ENCODE data around the gene FIGNL1.

Gene FIGNL1

DNA sequence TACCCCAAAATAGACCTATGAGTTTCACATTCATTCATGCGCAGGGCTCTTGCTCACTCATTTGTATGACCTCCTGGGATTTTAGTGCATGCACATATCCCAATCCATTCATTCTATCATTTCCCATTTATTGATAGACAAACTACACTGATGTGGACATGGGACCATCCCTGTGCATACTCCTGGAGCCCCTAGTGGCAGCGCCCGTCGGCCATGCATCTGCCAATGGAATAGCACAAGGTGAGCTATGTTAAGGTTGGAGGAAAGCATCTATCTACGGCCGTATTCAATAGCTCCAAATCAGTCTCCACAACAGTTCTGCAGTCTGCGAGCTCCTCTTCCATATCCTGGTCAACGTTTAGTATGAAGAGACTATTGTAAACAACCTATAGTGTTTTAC, 31.7 kb upstream of the FIGNL1 start:
- Histone ChIP-seq H3K4me3 (ENCODE audit: low read depth, low read length) (no peak overlapping the region), H3K27me3 (ENCODE audit: control insufficient read depth, insufficient read depth, low read length) (no peaks in the 10 kb centered on the region), H3K9ac (ENCODE audit: low read depth, low read length) (no peak overlapping the region), H3K27ac (ENCODE audit: low read depth, low read length) (no peak overlapping the region), H3K36me3 (ENCODE audit: control insufficient read depth, insufficient read depth, low read length) (no peaks in the 10 kb centered on the region), H3K4me1 (ENCODE audit: control insufficient read depth, insufficient read depth, low read length) (no peaks in the 10 kb centered on the region), H3K9me3 (ENCODE audit: control insufficient read depth, insufficient read depth, low read length) (peaks cover 11% of the 10 kb centered on the region; the same call in 1 of the 2 replicates)

DNA sequence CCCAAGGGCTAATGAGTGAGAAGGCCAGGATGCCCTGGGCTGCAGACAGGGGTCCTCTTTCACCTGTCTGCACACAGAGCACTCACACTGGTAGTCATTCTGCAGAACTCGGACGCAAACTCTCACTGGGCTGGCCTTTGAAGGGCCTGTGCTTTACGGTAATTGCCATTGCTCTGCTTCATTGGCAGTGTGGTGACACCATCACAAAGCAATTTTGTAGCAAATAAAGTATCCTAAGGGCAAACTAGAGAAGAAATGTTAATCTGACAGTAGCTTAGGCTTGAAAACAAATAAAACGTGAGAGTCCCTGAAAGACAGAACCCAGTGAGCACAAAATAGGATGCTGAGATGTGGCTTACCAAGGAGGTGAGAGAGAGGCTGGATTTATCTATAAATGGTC, 30.6 kb upstream of the FIGNL1 start:
- no peak overlapping the region for H3K27ac ChIP-seq (ENCODE audit: low read depth, low read length)
- H3K9me3 ChIP-seq (ENCODE audit: control insufficient read depth, insufficient read depth, low read length): peaks cover 7% of the 10 kb centered on the region; the same call in 1 of the 2 replicates
- no peak overlapping the region for H3K4me3 ChIP-seq (ENCODE audit: low read depth, low read length)
- no peaks in the 10 kb centered on the region for H3K27me3 ChIP-seq (ENCODE audit: control insufficient read depth, insufficient read depth, low read length)
- H3K9ac ChIP-seq (ENCODE audit: low read depth, low read length): no peak overlapping the region
- no peaks in the 10 kb centered on the region for H3K36me3 ChIP-seq (ENCODE audit: control insufficient read depth, insufficient read depth, low read length)
- H3K4me1 ChIP-seq (ENCODE audit: control insufficient read depth, insufficient read depth, low read length): no peaks in the 10 kb centered on the region

DNA sequence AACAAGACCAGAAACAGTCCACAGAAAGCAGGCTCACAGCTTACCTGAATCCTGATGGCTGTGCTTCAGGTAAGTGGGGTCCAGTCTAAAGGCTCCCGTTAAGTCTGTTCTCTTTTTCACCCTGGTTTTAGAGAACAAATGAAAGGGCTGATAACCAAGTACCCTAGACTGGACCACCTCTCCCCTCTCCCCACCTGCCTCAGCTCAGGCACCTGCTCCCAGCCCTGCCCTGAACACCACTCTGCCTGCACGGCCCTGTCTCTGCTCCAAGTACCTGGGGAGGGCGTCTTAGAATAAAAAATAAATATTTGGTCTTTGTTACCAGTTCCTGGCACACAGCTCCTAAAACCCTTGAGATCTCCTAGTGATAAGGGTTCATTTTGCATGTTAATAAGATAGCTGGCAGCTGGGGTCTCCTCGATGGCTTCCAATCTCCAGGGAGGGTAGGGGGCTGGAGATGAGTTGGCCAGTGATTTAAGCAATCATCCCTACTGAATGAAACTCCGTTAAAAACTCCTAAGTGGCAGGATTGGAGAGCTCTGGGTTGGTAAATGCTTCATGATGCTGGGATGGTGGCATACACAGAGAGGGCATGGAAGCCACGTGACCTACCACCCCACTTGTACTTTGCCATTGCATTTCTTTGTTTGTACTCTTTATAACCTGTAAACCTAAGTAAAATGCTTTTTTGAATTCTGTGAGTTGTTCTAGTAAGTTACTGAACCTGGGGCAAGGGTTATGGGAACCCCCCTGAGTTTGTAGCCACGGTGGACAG, 29.8 kb upstream of the FIGNL1 start:
- Histone ChIP-seq H3K4me3 (ENCODE audit: low read depth, low read length) (no peak overlapping the region), H3K36me3 (ENCODE audit: control insufficient read depth, insufficient read depth, low read length) (no peaks in the 10 kb centered on the region), H3K4me1 (ENCODE audit: control insufficient read depth, insufficient read depth, low read length) (no peaks in the 10 kb centered on the region), H3K27ac (ENCODE audit: low read depth, low read length) (no peak overlapping the region), H3K27me3 (ENCODE audit: control insufficient read depth, insufficient read depth, low read length) (no peaks in the 10 kb centered on the region), H3K9me3 (ENCODE audit: control insufficient read depth, insufficient read depth, low read length) (peaks cover 7% of the 10 kb centered on the region; the same call in 1 of the 2 replicates), H3K9ac (ENCODE audit: low read depth, low read length) (no peak overlapping the region)

DNA sequence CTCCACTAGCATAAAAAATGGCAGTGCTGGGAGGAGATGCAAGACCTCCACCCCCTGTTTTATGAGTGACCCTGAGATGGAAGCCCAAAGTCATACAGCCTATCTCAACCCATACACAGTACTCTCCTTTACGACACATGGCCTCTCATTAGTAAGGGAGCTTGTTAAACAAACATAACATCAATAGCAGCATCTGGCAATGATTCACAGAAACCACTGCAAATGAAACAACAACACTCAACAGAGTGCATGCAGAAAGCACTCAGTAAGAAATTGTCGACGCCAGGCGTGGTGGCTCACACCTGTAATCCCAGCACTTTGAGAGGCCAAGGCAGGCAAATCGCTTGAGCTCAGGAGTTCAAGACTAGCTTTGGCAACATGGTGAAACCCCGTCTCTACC, 27.5 kb upstream of the FIGNL1 start:
- Histone ChIP-seq H3K4me1 (ENCODE audit: control insufficient read depth, insufficient read depth, low read length) (no peaks in the 10 kb centered on the region), H3K9me3 (ENCODE audit: control insufficient read depth, insufficient read depth, low read length) (no peaks in the 10 kb centered on the region), H3K9ac (ENCODE audit: low read depth, low read length) (no peak overlapping the region), H3K4me3 (ENCODE audit: low read depth, low read length) (no peak overlapping the region), H3K36me3 (ENCODE audit: control insufficient read depth, insufficient read depth, low read length) (no peaks in the 10 kb centered on the region), H3K27me3 (ENCODE audit: control insufficient read depth, insufficient read depth, low read length) (no peaks in the 10 kb centered on the region), H3K27ac (ENCODE audit: low read depth, low read length) (no peak overlapping the region)

DNA sequence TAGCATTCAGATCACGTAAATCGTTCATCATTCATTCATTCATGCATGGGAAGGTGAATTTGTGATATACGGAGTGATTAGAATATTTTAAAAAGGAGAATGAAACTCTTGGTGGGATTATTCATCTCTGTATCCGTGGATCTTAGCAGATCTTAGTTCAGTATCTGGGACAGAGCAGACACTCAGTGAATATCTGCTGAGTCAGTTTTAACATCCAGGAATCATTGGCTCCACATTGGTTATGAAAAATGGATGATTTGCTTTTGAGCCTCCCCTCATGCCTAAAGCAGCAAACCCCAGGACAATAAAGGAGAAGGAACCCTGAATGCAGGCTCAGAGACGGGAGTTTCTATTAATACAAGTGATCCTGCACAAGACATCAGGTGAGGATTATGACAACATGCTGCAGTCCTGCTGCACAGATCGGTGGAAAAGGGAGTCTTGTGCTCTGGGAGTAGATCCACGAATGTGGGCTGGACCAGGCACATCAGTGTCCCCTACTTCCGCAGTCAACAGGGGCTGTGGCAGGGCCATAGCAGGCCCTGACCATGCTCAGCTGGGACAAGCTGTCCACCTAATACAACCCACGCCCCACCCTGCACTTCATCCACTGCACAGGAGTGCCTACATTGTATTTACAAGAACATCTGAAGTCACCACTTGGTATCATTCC, 26.9 kb upstream of the FIGNL1 start:
- Histone ChIP-seq H3K27ac (ENCODE audit: low read depth, low read length) (no peak overlapping the region), H3K4me3 (ENCODE audit: low read depth, low read length) (no peak overlapping the region), H3K36me3 (ENCODE audit: control insufficient read depth, insufficient read depth, low read length) (no peaks in the 10 kb centered on the region), H3K9ac (ENCODE audit: low read depth, low read length) (no peak overlapping the region), H3K9me3 (ENCODE audit: control insufficient read depth, insufficient read depth, low read length) (no peaks in the 10 kb centered on the region), H3K4me1 (ENCODE audit: control insufficient read depth, insufficient read depth, low read length) (no peaks in the 10 kb centered on the region), H3K27me3 (ENCODE audit: control insufficient read depth, insufficient read depth, low read length) (no peaks in the 10 kb centered on the region)

DNA sequence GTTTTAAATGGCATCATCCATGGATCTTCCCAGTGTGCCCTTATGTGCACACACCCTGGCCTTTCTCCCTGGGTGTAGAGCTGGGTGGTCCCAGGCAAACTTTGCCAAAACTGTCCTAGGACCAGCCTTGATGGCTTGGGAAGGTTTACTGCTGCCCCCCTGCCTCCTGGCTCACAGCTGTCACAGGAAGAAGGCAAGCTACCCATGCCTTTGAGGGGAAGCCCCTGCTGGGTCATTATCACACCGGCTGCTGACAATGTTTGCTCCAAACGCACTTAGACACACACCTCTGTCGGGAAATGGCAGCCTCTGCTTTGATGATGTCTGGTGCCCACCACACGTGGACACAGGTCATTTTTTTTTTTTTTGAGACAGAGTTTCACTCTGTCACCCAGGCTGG, 25.2 kb upstream of the FIGNL1 start:
- Histone ChIP-seq H3K27ac (ENCODE audit: low read depth, low read length) (no peak overlapping the region), H3K9me3 (ENCODE audit: control insufficient read depth, insufficient read depth, low read length) (no peaks in the 10 kb centered on the region), H3K36me3 (ENCODE audit: control insufficient read depth, insufficient read depth, low read length) (no peaks in the 10 kb centered on the region), H3K4me1 (ENCODE audit: control insufficient read depth, insufficient read depth, low read length) (no peaks in the 10 kb centered on the region), H3K4me3 (ENCODE audit: low read depth, low read length) (no peak overlapping the region), H3K9ac (ENCODE audit: low read depth, low read length) (no peak overlapping the region), H3K27me3 (ENCODE audit: control insufficient read depth, insufficient read depth, low read length) (no peaks in the 10 kb centered on the region)

DNA sequence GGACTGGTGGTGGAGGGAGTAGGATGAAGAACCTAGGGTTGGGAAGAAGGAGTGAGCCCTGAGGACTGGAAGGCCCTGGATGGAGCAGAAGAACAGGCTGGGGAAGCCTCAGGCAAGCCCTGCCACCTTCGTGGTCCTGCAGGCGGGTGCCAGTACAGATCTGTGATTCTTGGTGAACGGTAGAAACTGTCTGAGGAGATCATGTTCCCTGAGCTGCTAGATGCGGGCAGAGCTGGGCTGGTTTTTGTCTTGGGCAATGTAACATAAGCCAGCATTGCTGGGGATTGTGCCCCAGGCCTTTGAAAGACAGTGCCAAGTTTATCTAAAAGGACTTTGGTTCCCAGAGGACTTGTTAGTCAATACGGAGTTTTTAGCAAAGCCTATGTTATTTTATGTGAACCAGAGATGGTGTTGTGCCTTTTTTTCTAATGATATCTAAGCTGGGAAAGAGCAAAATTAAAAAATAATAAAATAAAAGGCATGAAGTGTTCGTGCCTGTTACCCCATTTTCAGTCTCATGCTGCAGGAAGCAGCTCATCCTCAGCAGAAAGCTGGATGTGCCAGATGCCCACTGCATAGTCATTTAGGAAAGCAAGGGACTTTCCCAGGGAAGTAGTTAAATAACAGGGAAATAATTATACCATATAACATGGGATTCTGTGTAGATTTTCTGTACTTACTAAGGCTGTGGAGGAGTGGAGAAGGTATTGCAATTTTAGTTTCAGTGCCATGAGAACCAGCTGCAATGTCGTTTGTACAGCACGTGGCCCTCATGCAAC, 24.4 kb upstream of the FIGNL1 start:
- Histone ChIP-seq H3K9ac (ENCODE audit: low read depth, low read length) (no peak overlapping the region), H3K4me1 (ENCODE audit: control insufficient read depth, insufficient read depth, low read length) (no peaks in the 10 kb centered on the region), H3K27me3 (ENCODE audit: control insufficient read depth, insufficient read depth, low read length) (no peaks in the 10 kb centered on the region), H3K9me3 (ENCODE audit: control insufficient read depth, insufficient read depth, low read length) (no peaks in the 10 kb centered on the region), H3K27ac (ENCODE audit: low read depth, low read length) (no peak overlapping the region), H3K36me3 (ENCODE audit: control insufficient read depth, insufficient read depth, low read length) (no peaks in the 10 kb centered on the region), H3K4me3 (ENCODE audit: low read depth, low read length) (no peak overlapping the region)

DNA sequence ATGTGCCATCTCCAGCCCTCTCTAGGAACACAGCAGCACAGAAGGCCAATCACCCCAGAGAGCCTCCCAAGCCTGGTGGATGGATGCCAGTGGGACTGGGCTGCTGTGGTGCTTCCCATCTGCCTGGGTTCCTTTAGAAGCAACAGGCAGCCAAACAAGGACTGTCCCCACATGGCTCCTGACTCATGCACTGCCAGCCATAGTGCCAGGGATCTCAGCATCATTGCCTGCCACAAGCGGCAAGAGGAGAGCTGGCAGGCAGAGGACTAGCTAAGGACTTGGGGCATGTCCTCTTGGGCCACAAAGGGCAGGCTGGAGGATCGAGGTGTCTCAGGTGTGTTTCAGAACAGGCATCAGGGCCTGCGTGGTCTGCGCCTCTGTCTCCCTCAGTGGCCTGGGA, 23.4 kb upstream of the FIGNL1 start:
- Histone ChIP-seq H3K9ac (ENCODE audit: low read depth, low read length) (no peak overlapping the region), H3K36me3 (ENCODE audit: control insufficient read depth, insufficient read depth, low read length) (no peaks in the 10 kb centered on the region), H3K4me1 (ENCODE audit: control insufficient read depth, insufficient read depth, low read length) (no peaks in the 10 kb centered on the region), H3K4me3 (ENCODE audit: low read depth, low read length) (no peak overlapping the region), H3K27ac (ENCODE audit: low read depth, low read length) (no peak overlapping the region), H3K27me3 (ENCODE audit: control insufficient read depth, insufficient read depth, low read length) (peaks cover 2% of the 10 kb centered on the region), H3K9me3 (ENCODE audit: control insufficient read depth, insufficient read depth, low read length) (no peaks in the 10 kb centered on the region)

DNA sequence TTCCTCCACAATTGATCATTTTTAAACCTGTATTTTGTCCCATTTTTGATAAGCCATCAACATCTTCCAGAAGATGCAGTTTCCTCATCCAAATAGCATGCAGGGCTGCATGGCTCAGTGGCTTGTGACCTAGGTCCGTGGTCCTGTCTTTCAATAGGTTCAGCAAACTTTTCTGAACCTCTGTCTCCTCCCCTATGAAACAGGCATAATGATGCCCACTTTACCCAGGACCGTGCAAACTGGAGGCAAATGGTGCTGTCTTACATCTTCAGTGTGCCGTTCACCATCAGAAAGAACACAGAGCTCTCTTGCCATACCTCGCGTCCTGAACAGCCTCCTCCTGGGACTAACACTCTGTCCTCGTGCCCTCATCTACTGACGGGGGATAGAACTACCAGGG, 22.3 kb upstream of the FIGNL1 start:
- H3K9me3 ChIP-seq (ENCODE audit: control insufficient read depth, insufficient read depth, low read length): no peaks in the 10 kb centered on the region
- no peaks in the 10 kb centered on the region for H3K36me3 ChIP-seq (ENCODE audit: control insufficient read depth, insufficient read depth, low read length)
- H3K4me1 ChIP-seq (ENCODE audit: control insufficient read depth, insufficient read depth, low read length): no peaks in the 10 kb centered on the region
- H3K27me3 ChIP-seq (ENCODE audit: control insufficient read depth, insufficient read depth, low read length): peaks cover 12% of the 10 kb centered on the region
- no peak overlapping the region for H3K27ac ChIP-seq (ENCODE audit: low read depth, low read length)
- no peak overlapping the region for H3K4me3 ChIP-seq (ENCODE audit: low read depth, low read length)
- H3K9ac ChIP-seq (ENCODE audit: low read depth, low read length): no peak overlapping the region

DNA sequence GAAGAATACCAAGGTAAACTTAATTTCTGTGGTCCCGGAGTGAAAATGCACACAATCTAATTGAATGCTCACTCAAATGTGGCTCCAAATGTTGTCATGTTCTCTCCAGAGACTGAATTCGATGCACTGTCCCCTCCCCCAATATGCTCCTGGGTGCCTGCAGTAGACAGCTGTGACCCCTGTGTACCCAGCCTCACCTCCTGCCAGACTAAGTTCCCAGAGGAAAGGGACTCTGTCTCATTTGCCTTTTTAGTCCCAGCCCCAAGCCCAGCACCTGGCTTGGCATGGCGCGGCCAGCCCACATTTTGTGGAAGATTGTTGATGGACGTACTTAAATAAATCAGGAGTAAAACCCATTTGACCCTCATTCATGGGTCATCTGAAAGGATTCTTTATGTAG, 21.8 kb upstream of the FIGNL1 start:
- no peak overlapping the region for H3K27ac ChIP-seq (ENCODE audit: low read depth, low read length)
- no peaks in the 10 kb centered on the region for H3K9me3 ChIP-seq (ENCODE audit: control insufficient read depth, insufficient read depth, low read length)
- H3K4me3 ChIP-seq (ENCODE audit: low read depth, low read length): no peak overlapping the region
- H3K4me1 ChIP-seq (ENCODE audit: control insufficient read depth, insufficient read depth, low read length): no peaks in the 10 kb centered on the region
- H3K9ac ChIP-seq (ENCODE audit: low read depth, low read length): no peak overlapping the region
- H3K36me3 ChIP-seq (ENCODE audit: control insufficient read depth, insufficient read depth, low read length): no peaks in the 10 kb centered on the region
- H3K27me3 ChIP-seq (ENCODE audit: control insufficient read depth, insufficient read depth, low read length): peaks cover 13% of the 10 kb centered on the region
